ENCODE results near the gene S100PBP.

Gene S100PBP

DNA sequence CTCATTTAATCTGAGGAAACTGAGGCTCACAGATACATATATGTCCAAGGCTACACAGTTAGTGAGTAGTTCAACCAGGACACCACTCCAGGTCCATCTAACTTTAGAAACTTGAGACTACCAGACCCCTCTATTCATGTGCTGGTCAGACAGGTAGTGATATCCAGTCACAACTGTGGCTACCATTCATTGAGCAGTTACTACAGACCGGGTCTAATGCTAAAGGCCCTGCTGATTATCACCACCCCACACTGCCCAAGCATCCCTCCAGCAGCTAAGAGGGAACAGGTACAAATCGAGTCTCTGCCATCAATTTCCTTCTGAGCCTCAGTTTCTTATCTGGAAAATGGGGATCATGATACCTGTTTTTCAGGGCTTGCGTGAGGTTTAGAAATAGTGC is 74.2 kb downstream of the S100PBP start:
- peaks cover 3% of the 10 kb centered on the region; the same call in 1 of the 2 replicates for H3K4me1 ChIP-seq (ENCODE audit: control insufficient read depth, insufficient read depth, low read length)
- no peaks in the 10 kb centered on the region for H3K9me3 ChIP-seq (ENCODE audit: control insufficient read depth, insufficient read depth, low read length)
- H3K27me3 ChIP-seq (ENCODE audit: control insufficient read depth, insufficient read depth, low read length) = peaks cover 55% of the 10 kb centered on the region
- no peak overlapping the region for H3K27ac ChIP-seq (ENCODE audit: low read depth, low read length)
- no peaks in the 10 kb centered on the region for H3K36me3 ChIP-seq (ENCODE audit: control insufficient read depth, insufficient read depth, low read length)
- no peak overlapping the region for H3K9ac ChIP-seq (ENCODE audit: low read depth, low read length)
- no peak overlapping the region for H3K4me3 ChIP-seq (ENCODE audit: low read depth, low read length)

DNA sequence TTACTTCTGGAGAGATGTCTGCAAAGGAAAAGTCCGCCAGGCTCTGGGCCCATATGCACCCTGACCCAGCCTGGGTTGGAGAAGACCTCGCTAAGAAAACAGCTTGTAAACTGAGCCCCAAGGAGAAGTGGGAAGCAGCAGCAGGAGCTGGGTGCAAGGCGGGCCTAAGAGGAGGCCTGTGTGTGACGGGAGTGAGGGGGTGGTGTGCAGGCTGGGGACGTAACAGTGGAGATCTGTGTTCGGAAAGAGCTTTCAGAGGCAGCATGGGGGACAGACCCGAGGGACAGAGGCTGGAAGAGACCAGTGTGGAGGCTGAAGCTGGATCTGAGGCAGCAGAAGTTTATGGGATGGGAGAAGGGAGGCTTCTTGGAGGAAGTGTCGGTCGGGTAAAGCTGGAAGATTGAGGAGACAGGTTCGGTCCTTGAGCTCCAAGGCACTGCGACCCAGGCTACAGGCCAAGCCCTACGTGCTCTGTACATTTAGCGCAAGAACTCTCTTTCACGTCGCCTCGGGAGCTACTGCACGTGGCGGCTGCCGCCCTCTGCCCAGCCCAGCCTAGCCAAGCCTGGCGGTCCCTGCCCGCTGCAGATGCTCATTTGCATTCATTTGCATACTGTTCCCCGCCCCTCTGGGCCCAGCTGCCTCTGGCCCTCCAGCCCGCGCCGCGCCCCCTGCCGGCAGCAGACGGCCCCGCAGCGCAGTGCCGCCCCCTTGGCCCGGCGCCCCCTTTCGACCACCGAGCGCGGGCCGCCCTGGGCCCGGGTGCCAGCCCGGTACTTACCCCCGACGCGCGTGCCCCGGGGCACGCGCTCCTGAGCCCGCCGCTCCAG is 75.1 kb downstream of the S100PBP start:
- no peak overlapping the region for H3K27ac ChIP-seq (ENCODE audit: low read depth, low read length)
- no peaks in the 10 kb centered on the region for H3K9me3 ChIP-seq (ENCODE audit: control insufficient read depth, insufficient read depth, low read length)
- H3K36me3 ChIP-seq (ENCODE audit: control insufficient read depth, insufficient read depth, low read length) = no peaks in the 10 kb centered on the region
- H3K9ac ChIP-seq (ENCODE audit: low read depth, low read length) = 0 out of 2 replicates have a peak overlapping the region, but pooled peaks have one; percentile 13
- H3K4me3 ChIP-seq (ENCODE audit: low read depth, low read length) = peak overlapping the region; percentile 78
- peaks cover 47% of the 10 kb centered on the region for H3K27me3 ChIP-seq (ENCODE audit: control insufficient read depth, insufficient read depth, low read length)
- H3K4me1 ChIP-seq (ENCODE audit: control insufficient read depth, insufficient read depth, low read length) = peaks cover 3% of the 10 kb centered on the region; the same call in 1 of the 2 replicates

DNA sequence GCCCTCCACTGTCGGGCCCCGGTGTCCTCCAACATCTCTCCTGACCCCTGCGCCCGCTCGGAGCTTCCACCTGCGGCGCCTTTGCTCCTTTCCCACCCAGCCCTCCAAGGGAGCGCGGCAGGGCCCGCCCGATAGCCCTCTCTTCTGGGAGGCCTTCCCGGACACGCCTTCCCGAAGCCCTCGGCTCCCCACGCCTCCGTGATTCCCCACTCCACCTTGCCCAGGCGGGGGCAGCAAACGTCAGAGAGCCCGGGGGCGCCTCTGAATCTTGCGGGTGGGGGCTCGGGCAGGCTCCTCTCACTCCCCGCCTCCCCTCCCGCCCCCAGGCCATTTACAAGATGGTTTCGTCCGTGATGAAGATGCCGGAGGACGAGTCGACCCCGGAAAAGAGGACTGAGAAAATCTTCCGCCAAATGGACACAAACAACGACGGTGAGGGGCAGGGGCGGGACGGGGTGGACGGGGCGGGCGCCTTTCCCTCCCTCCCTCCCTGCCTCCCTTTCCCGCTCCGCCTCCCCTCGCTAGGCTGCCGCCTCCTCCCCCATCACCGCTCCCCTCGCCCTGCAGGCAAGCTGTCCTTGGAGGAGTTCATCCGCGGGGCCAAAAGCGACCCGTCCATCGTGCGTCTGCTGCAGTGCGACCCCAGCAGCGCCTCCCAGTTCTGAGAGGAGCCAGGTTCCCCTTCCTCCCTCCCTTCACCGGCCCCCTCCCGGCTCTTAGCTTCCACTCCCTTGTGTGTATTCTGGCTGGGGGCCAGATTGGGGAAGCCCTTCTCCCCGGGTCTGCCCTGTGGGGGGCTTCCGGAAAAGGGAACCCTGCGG is 76.0 kb downstream of the S100PBP start:
- Histone ChIP-seq H3K9ac (ENCODE audit: low read depth, low read length) (0 out of 2 replicates have a peak overlapping the region, but pooled peaks have one; percentile 13), H3K36me3 (ENCODE audit: control insufficient read depth, insufficient read depth, low read length) (no peaks in the 10 kb centered on the region), H3K4me1 (ENCODE audit: control insufficient read depth, insufficient read depth, low read length) (peaks cover 3% of the 10 kb centered on the region; the same call in 1 of the 2 replicates), H3K27me3 (ENCODE audit: control insufficient read depth, insufficient read depth, low read length) (peaks cover 47% of the 10 kb centered on the region), H3K4me3 (ENCODE audit: low read depth, low read length) (peak overlapping the region; percentile 78), H3K9me3 (ENCODE audit: control insufficient read depth, insufficient read depth, low read length) (no peaks in the 10 kb centered on the region), H3K27ac (ENCODE audit: low read depth, low read length) (peak overlapping the region; percentile 65)

- Histone ChIP-seq H3K27ac (ENCODE audit: low read depth, low read length) (peak overlapping the region; percentile 65), H3K4me1 (ENCODE audit: control insufficient read depth, insufficient read depth, low read length) (peaks cover 3% of the 10 kb centered on the region; the same call in 1 of the 2 replicates), H3K9me3 (ENCODE audit: control insufficient read depth, insufficient read depth, low read length) (no peaks in the 10 kb centered on the region), H3K4me3 (ENCODE audit: low read depth, low read length) (peak overlapping the region; percentile 78), H3K9ac (ENCODE audit: low read depth, low read length) (no peak overlapping the region), H3K36me3 (ENCODE audit: control insufficient read depth, insufficient read depth, low read length) (no peaks in the 10 kb centered on the region), H3K27me3 (ENCODE audit: control insufficient read depth, insufficient read depth, low read length) (peaks cover 44% of the 10 kb centered on the region)
Measured at GRCh38 chr1:32894019-32894600, 76.7 kb downstream of the S100PBP start.

DNA sequence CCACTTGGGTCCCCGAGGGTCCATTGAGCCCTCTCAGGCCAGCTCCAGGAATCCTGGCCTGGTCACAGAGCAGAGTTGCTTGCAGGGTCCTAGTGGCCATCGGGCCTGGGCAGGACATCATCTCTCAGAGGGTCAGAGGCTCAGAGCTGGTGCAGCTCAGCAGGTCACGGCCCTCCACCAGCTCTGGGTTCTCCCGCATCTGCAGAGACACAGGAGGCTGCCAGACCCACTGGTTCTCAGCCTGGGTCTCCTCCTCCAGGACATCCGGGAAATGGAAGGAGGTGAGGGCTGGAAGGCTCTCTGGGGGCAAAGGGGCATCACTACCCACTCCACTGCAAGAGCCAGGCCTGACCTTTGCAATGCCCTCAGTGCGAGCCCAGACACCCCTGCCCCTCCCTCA is 77.2 kb downstream of the S100PBP start:
- H3K4me3 ChIP-seq (ENCODE audit: low read depth, low read length) = no peak overlapping the region
- no peaks in the 10 kb centered on the region for H3K9me3 ChIP-seq (ENCODE audit: control insufficient read depth, insufficient read depth, low read length)
- H3K36me3 ChIP-seq (ENCODE audit: control insufficient read depth, insufficient read depth, low read length) = no peaks in the 10 kb centered on the region
- H3K9ac ChIP-seq (ENCODE audit: low read depth, low read length) = no peak overlapping the region
- peaks cover 3% of the 10 kb centered on the region; the same call in 1 of the 2 replicates for H3K4me1 ChIP-seq (ENCODE audit: control insufficient read depth, insufficient read depth, low read length)
- peaks cover 45% of the 10 kb centered on the region for H3K27me3 ChIP-seq (ENCODE audit: control insufficient read depth, insufficient read depth, low read length)
- H3K27ac ChIP-seq (ENCODE audit: low read depth, low read length) = no peak overlapping the region

DNA sequence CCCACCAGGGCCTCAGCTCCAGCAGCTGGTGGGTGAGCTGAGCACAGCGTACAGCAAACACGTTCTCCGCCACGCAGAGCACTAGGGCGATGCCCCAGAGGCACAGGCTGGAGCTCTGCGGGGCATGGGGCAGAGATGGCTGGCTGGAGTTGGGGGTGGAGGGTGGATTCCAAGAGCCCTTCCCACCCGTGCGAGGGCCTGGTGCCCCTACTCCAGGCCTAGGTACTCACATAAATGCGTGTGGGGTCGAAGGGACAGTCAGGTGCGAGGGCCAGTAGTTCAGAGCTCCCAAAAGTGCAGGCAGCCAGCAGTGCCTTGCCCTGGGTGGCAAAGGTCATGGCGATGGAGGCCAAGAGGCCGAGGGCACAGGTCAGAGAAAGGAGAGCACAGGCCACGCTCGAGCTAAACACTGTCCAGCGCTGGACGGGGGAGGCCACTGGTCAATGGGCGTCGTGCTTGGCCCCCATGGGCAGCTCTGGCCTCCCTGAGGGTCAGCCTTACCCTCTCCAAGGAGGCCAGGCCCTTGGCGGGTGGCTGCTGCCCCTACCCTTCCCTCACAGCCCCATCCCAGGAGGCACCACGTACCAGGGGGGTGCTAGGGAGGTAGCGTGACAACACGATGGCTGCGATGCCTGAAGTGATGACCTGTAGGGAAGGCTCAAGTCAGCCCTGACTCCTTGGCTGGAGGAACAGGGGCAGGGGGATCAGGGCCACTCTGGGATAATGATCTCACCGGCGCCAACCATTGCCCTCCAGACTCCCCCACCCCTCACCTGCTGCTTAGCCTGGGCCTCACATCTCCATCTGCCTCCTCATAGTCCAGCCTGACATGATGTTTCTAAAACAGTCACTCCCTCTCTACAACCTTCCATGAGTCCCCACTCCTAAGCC is 78.1 kb downstream of the S100PBP start:
- H3K4me3 ChIP-seq (ENCODE audit: low read depth, low read length) = no peak overlapping the region
- no peak overlapping the region for H3K9ac ChIP-seq (ENCODE audit: low read depth, low read length)
- H3K27ac ChIP-seq (ENCODE audit: low read depth, low read length) = no peak overlapping the region
- peaks cover 7% of the 10 kb centered on the region for H3K4me1 ChIP-seq (ENCODE audit: control insufficient read depth, insufficient read depth, low read length)
- no peaks in the 10 kb centered on the region for H3K9me3 ChIP-seq (ENCODE audit: control insufficient read depth, insufficient read depth, low read length)
- no peaks in the 10 kb centered on the region for H3K36me3 ChIP-seq (ENCODE audit: control insufficient read depth, insufficient read depth, low read length)
- peaks cover 45% of the 10 kb centered on the region for H3K27me3 ChIP-seq (ENCODE audit: control insufficient read depth, insufficient read depth, low read length)

DNA sequence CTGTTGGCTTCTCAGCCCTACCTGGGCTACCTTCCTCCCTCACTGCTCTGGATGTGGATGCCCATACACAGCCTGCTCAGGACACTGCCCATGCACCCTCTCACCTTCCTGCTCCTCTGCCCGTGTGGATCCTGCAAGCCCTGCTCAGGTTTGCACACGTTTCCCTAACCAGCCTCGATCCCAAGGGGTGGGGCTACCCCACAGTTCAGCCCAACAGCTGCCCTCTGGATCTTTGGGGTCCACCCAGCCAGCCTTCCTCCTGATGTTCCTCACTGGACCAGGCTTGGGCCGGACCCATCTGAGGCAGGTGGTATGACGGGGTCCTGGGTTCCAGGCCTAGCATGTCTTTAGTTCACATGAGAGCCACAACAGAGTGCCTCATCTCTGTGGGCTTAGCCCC is 79.0 kb downstream of the S100PBP start:
- Histone ChIP-seq H3K4me3 (ENCODE audit: low read depth, low read length) (no peak overlapping the region), H3K36me3 (ENCODE audit: control insufficient read depth, insufficient read depth, low read length) (no peaks in the 10 kb centered on the region), H3K9ac (ENCODE audit: low read depth, low read length) (no peak overlapping the region), H3K27ac (ENCODE audit: low read depth, low read length) (no peak overlapping the region), H3K9me3 (ENCODE audit: control insufficient read depth, insufficient read depth, low read length) (no peaks in the 10 kb centered on the region), H3K4me1 (ENCODE audit: control insufficient read depth, insufficient read depth, low read length) (peaks cover 10% of the 10 kb centered on the region), H3K27me3 (ENCODE audit: control insufficient read depth, insufficient read depth, low read length) (peaks cover 43% of the 10 kb centered on the region)

- Histone ChIP-seq H3K9ac (ENCODE audit: low read depth, low read length) (no peak overlapping the region), H3K36me3 (ENCODE audit: control insufficient read depth, insufficient read depth, low read length) (no peaks in the 10 kb centered on the region), H3K27me3 (ENCODE audit: control insufficient read depth, insufficient read depth, low read length) (peaks cover 42% of the 10 kb centered on the region), H3K4me1 (ENCODE audit: control insufficient read depth, insufficient read depth, low read length) (peaks cover 10% of the 10 kb centered on the region), H3K27ac (ENCODE audit: low read depth, low read length) (no peak overlapping the region), H3K4me3 (ENCODE audit: low read depth, low read length) (no peak overlapping the region), H3K9me3 (ENCODE audit: control insufficient read depth, insufficient read depth, low read length) (no peaks in the 10 kb centered on the region)
Measured at GRCh38 chr1:32897082-32898049, 79.9 kb downstream of the S100PBP start.

DNA sequence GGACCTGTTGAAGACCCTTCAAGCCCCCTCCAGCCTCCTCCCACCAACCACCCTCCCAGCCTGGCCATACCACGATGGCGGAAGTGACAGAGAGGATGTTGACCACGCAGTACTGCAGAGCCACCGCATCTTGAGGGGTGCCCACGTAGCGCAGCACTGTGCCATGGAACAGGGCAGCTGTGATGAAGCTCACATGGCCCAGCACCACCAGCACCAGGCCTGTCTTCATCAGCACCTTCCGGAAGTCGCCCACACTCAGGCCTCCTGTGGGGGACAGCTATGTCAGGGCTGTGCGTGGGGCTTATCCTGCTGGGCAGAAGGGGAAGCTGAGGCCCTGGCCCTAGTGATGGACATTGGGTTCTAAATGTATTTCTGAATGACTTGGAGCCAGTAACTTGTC is 80.6 kb downstream of the S100PBP start:
- no peaks in the 10 kb centered on the region for H3K9me3 ChIP-seq (ENCODE audit: control insufficient read depth, insufficient read depth, low read length)
- peaks cover 43% of the 10 kb centered on the region for H3K27me3 ChIP-seq (ENCODE audit: control insufficient read depth, insufficient read depth, low read length)

More for the DNA sequence above, 80.6 kb downstream of the S100PBP start:
- Histone ChIP-seq H3K27ac (ENCODE audit: low read depth, low read length) (no peak overlapping the region), H3K4me1 (ENCODE audit: control insufficient read depth, insufficient read depth, low read length) (peaks cover 10% of the 10 kb centered on the region), H3K36me3 (ENCODE audit: control insufficient read depth, insufficient read depth, low read length) (no peaks in the 10 kb centered on the region), H3K4me3 (ENCODE audit: low read depth, low read length) (no peak overlapping the region), H3K9ac (ENCODE audit: low read depth, low read length) (no peak overlapping the region)

Measured in HUES48 (cell line).